NCI-H2107 treated with DMSO at 0.1 percent for 48 hours (cell line): Measurements from ENCODE around the gene ACTL8.

ENCODE experiments used
- DNase-seq: peaks from one replicate; lab custom pipeline; 2025; ENCODE audit not compliant: unreplicated experiment; lab: John Stamatoyannopoulos, UW

ACTL8 gene

GRCh38 chr1:17755120-17755519 lies at the start of gene ACTL8:
Gene ACTL8, plus strand, starts transcription at chr1:17755333. Its CDS starts 67,676 bp downstream, at chr1:17823009.
- DNase-seq: no peak

GRCh38 chr1:17706445-17706844 lies 48.7 kb upstream of the ACTL8 start:
- DNase-seq: no peak

DNA sequence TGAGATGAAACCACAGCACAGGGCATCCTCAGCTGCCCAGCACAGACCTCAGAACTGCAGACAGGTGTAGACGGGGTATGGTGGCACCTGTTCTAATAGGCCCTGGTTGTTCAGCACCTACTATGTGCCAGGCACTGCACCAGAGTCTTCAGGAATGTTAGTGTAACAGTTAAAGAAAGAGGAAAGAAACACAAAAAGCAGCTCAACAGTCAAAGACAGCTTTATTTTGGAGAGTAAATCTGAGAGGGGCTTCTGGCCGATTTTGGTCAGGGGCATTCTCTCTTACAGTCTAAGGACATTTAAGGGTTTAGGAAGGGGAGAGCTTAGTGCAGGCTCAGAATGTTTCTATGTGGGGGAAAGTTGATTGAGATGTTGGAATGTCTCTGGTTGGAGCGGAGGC lies 45.2 kb upstream of the ACTL8 start:
- no peak for DNase-seq

- no peak for DNase-seq
Observed at GRCh38 chr1:17710889-17711576, 44.1 kb upstream of the ACTL8 start.

DNA sequence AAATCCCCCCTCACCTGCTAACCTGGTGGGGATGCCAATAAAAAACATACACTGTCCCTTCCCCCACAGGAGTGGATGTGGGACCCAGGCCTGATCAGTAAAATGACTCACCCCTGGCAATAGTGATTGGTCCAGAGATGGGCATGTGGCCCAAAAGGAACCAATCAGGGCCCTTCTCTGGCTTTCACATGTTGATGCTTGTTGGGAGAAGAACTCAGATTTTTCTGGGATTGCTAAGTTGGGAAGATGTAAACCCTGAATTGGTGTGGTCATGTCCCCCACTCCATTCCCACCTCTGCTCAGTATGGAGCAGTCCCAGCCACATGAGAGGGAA lies 43.6 kb upstream of the ACTL8 start:
- no peak for DNase-seq

DNA sequence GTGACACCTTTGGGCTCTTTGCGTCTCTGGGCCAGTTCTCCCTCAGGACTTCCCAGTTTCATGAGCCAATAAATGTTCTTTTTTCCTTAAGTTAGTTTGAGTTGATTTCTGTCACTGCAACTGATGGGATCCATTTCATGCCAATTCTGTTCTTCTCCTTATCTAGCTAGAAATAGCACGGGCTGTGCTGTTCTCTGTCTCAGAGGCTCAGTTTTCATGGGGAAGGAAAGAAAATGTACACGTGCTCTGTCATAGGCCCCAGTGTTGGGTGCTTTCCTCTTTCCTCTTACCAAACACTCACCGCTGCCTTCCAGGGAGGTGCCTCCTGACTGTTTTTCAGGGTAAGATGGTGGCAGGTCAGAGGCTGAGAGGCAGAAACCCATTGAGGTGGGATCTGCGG lies 43.2 kb upstream of the ACTL8 start:
- no peak for DNase-seq

GRCh38 chr1:17713993-17714392 lies 41.1 kb upstream of the ACTL8 start:
- no peak for DNase-seq

DNA sequence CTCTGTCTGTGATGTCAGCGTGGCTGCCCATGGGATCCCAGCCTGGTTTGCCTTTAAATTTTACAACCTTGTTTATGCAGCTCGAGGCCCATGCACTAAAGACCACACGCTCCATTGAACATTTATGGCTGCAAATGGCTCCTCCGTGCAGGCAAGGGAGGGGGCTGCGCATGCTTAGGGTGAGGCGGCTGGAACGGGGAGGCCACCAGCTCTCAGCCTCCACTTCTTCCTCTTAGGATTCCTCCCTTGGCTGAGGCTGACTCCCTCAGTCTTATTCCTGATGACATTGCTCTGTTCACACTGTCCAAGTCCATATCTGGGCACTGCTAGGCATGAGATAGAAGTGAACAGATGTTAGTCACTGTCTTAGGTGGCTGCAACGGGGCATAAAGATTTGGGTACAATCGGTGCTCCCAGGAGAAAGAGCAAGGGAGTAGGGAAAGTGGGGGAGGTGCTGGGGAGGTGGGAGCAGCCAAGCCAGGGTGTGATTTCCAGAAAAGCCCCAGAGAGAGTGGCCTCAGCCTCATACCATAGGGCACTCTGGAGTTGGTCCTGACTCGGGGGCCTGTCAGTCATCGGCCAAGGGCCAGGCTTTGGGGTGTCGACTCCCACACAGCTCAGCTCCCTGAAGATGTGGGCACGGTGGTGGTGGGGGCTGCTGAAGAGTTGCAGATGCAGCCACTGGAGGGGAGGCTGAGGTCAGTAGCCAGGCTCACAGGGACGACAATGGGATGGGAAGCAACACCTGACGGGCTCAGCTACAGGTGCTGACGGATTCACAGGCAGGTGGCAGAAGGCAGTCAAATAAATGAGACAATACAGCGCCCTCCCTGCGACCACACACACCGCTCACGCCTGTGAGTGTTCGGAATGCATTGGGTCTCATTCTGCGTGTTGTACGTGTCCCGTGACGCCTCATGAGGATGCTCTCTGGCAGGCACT lies 37.3 kb upstream of the ACTL8 start:
- DNase-seq: no peak

DNA sequence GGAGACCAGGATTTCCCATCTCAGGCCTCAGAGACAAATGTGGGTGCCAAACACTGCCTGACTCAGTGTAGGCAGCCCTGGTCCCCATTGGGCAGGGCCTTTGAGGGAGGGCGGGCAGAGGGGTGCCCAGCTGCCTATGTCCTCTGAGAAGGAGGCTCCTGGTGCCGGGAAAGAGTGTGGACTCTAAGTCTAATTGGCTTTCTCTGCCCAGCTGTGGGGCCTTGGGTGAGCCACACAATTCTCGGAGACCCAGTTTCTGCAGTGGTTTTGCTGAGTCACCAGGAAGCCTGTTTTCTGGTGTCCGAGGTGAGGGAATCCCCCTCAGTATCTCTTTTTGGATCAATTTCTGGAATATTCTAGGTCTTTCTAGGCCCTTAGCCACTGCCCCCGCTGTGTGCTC lies 35.3 kb upstream of the ACTL8 start:
- DNase-seq: no peak

DNA sequence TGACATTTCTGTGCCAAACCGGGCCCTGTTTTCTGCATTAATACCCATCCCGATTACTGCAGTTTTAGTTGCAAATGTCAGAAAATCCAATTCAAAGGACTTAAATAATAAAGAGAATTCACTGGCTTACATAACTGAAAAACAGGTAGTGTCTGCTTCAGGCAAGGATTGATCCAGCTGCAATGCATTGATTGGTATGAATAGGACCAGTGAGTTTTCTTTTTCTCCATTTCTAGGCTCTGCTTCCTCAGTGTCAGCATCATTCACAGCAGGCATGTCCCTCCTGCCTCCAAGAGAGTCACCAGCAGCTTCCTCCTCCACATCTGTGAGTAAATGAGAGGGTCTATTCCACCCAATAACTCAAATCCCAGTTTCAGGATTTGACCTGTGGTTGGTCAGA lies 33.7 kb upstream of the ACTL8 start:
- no peak for DNase-seq

- no peak for DNase-seq
Observed at GRCh38 chr1:17723684-17724083, 31.4 kb upstream of the ACTL8 start.

- DNase-seq: no peak
Observed at GRCh38 chr1:17724150-17724549, 31.0 kb upstream of the ACTL8 start.

DNA sequence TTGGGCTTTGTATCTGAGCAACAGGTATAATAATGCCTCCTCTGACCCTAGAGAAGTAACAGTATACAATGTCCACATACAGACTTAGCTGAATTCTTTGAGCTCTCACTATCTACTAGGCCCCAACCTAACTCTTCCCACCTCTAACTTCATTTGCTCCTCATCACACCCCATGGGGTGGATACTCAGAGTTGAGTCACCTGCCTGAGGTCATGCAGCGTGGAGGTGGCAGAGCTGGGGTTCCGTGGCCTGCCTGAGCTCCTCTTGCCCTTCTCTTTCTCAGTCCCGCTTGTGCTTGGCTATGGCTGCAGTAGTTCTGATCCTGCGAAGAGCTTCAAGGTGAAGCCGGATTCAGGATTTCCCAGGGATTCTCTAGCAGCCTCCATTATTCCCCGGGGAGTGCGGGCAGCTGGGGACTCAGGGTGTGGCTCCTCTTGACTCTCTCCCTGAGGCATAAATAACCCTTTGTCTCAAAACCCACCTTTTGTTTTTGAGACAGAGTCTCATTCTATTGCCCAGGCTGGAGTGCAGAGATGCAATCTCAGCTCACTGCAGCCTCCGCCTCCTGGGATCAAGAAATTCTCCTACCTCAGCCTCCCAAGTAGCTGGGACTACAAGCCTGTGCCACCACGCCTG lies 29.9 kb upstream of the ACTL8 start:
- DNase-seq: peak; percentile 9

- DNase-seq: no peak
Observed at GRCh38 chr1:17725811-17726582, 29.1 kb upstream of the ACTL8 start.

GRCh38 chr1:17728123-17728712 lies 26.9 kb upstream of the ACTL8 start:
- no peak for DNase-seq

DNA sequence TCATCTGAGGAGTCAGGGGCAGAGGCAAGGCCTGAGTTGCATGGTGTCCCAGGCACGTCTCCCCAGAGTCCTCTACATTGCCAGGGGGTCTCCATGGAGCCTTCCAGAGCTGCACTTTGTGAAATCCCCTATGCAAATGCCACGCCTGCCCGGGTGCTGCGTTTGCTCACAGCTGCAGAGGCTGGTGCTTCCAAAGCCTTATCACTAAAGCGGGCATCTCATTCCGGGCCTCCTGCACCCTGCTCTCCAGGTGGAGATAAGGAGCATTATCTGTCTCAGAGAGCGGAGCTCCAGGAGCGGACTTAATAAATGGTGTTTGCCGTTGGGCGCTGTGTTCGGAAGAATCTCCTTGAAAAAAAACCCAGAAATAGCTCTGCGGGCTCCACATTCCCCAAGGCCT lies 25.9 kb upstream of the ACTL8 start:
- no peak for DNase-seq

DNA sequence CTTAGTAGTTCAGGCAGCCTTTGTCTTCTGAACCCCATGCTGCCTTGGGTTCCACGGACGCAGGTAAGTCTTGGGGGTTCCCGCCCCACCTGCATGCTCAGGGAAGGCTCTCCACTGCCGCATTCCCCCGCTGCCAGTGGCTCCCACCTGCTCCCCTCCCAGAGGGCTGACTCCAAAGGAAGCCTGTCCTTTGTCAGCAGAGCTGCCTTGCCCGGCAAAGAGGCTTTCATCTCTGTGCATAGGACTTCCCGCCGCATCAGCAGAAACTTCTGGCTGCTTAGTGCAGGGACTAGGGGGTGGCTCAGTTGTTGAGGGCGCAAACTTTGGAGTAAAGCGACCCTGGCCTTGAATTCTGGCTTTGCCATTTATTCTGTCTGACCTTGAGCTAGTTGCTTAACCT lies 25.2 kb upstream of the ACTL8 start:
- no peak for DNase-seq

- no peak for DNase-seq
Observed at GRCh38 chr1:17731460-17731859, 23.7 kb upstream of the ACTL8 start.

GRCh38 chr1:17732475-17732874 lies 22.7 kb upstream of the ACTL8 start:
- no peak for DNase-seq

GRCh38 chr1:17733661-17734060 lies 21.5 kb upstream of the ACTL8 start:
- no peak for DNase-seq

DNA sequence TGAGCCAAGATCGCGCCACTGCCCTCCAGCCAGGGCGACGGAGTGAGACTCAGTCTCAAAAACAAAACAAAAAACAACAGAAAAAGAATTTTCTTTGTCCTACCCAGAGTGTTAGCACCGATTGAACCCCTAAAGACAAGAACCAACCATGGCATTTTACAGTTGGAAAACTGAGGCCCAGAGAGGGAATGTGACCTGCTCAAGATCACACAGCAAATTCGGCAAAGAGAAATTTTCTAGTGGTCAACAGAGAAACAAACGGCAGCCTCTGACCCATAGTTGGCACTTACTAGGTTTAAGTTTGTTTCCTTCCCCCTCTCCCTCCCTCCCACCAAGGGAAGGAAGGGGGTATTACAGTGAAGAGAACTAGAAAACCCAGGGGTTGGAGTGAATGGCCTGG lies 20.5 kb upstream of the ACTL8 start:
- no peak for DNase-seq
